ENCODE results near the gene ZSCAN22.
A peak's percentile ranks its signal among the peaks of the same experiment; 100 is the strongest.

ZSCAN22 gene

GRCh38 chr19:58355215-58355796 lies 28.5 kb downstream of the ZSCAN22 start:
- Histone ChIP-seq H2BK12ac (ENCODE audit: low read length) (no peak overlapping the region), H3K36me3 (ENCODE audit: control insufficient read depth in 1 of 2, insufficient read depth in 2 of 2, low read length in 2 of 2) (no peaks in the 10 kb centered on the region), H2BK5ac (ENCODE audit: low read depth, low read length, poor library complexity) (no peak overlapping the region), H4K91ac (ENCODE audit: low read depth, low read length) (no peak overlapping the region), H3K18ac (ENCODE audit: low read length) (no peak overlapping the region), H3K4me2 (ENCODE audit: low read length) (no peak overlapping the region), H2AK5ac (ENCODE audit: low read length) (no peak overlapping the region), H3K9me3 (ENCODE audit: insufficient read depth, low read depth, low read length) (peaks cover 2% of the 10 kb centered on the region), H3K27ac (ENCODE audit: low read depth, low read length) (no peak overlapping the region), H3K27me3 (ENCODE audit: insufficient read depth, low read length) (no peaks in the 10 kb centered on the region), H4K12ac (ENCODE audit: low read depth, low read length) (no peak overlapping the region), H3K4me3 (ENCODE audit: low read depth, low read length) (no peak overlapping the region), H2AFZ (ENCODE audit: insufficient read depth, low read length, poor library complexity) (no peak overlapping the region), H3K79me2 (ENCODE audit: control insufficient read depth, insufficient read depth, low read length, poor library complexity) (no peaks in the 10 kb centered on the region), H3K14ac (ENCODE audit: low read length) (no peak overlapping the region), H3K4me1 (ENCODE audit: control insufficient read depth in 1 of 2, insufficient read depth in 2 of 2, low read length in 2 of 2) (no peaks in the 10 kb centered on the region), H2BK120ac (ENCODE audit: insufficient read depth, low read length, poor library complexity) (no peak overlapping the region), H3K23ac (ENCODE audit: low read length) (no peak overlapping the region), H4K8ac (ENCODE audit: low read depth, low read length) (no peak overlapping the region), H3K9ac (ENCODE audit: low read length) (no peak overlapping the region), H3K4ac (ENCODE audit: low read depth, low read length) (no peak overlapping the region), H3K79me1 (ENCODE audit: low read length) (no peaks in the 10 kb centered on the region)
- DNase-seq, result no peak
- no CpG with 5 or more reads among the region's 10 CpGs for WGBS (ENCODE audit: extremely low coverage, insufficient coverage, insufficient read length)

GRCh38 chr19:58355908-58356765 lies 29.3 kb downstream of the ZSCAN22 start:
- H3K14ac ChIP-seq (ENCODE audit: low read length), result no peak overlapping the region
- H4K12ac ChIP-seq (ENCODE audit: low read depth, low read length), result no peak overlapping the region
- no peak overlapping the region for H2AFZ ChIP-seq (ENCODE audit: insufficient read depth, low read length, poor library complexity)
- H3K23ac ChIP-seq (ENCODE audit: low read length), result no peak overlapping the region
- no peaks in the 10 kb centered on the region for H3K36me3 ChIP-seq (ENCODE audit: control insufficient read depth in 1 of 2, insufficient read depth in 2 of 2, low read length in 2 of 2)
- no peak overlapping the region for H2AK5ac ChIP-seq (ENCODE audit: low read length)
- H3K18ac ChIP-seq (ENCODE audit: low read length), result no peak overlapping the region
- H4K91ac ChIP-seq (ENCODE audit: low read depth, low read length), result no peak overlapping the region
- H3K4ac ChIP-seq (ENCODE audit: low read depth, low read length), result no peak overlapping the region
- H4K8ac ChIP-seq (ENCODE audit: low read depth, low read length), result no peak overlapping the region
- no peak overlapping the region for H3K27ac ChIP-seq (ENCODE audit: low read depth, low read length)
- WGBS (ENCODE audit: extremely low coverage, insufficient coverage, insufficient read length), result no CpG with 5 or more reads among the region's 94 CpGs
- H3K79me2 ChIP-seq (ENCODE audit: control insufficient read depth, insufficient read depth, low read length, poor library complexity), result no peaks in the 10 kb centered on the region
- no peaks in the 10 kb centered on the region for H3K4me1 ChIP-seq (ENCODE audit: control insufficient read depth in 1 of 2, insufficient read depth in 2 of 2, low read length in 2 of 2)
- H2BK5ac ChIP-seq (ENCODE audit: low read depth, low read length, poor library complexity), result no peak overlapping the region
- H3K27me3 ChIP-seq (ENCODE audit: insufficient read depth, low read length), result no peaks in the 10 kb centered on the region
- H2BK12ac ChIP-seq (ENCODE audit: low read length), result no peak overlapping the region
- H3K9me3 ChIP-seq (ENCODE audit: insufficient read depth, low read depth, low read length), result peaks cover 2% of the 10 kb centered on the region
- no peaks in the 10 kb centered on the region for H3K79me1 ChIP-seq (ENCODE audit: low read length)
- no peak overlapping the region for H3K9ac ChIP-seq (ENCODE audit: low read length)
- no peak overlapping the region for H3K4me2 ChIP-seq (ENCODE audit: low read length)
- H3K4me3 ChIP-seq (ENCODE audit: low read depth, low read length), result no peak overlapping the region
- no peak for DNase-seq
- H2BK120ac ChIP-seq (ENCODE audit: insufficient read depth, low read length, poor library complexity), result no peak overlapping the region

- H2BK12ac ChIP-seq (ENCODE audit: low read length), result no peak overlapping the region
- DNase-seq, result no peak
- H2BK5ac ChIP-seq (ENCODE audit: low read depth, low read length, poor library complexity), result no peak overlapping the region
- no peak overlapping the region for H3K27ac ChIP-seq (ENCODE audit: low read depth, low read length)
- peaks cover 3% of the 10 kb centered on the region in 2 experiments for H3K4me1 ChIP-seq (ENCODE audit: control insufficient read depth in 1 of 2, insufficient read depth in 2 of 2, low read length in 2 of 2)
- WGBS (ENCODE audit: extremely low coverage, insufficient coverage, insufficient read length), result no CpG with 5 or more reads among the region's 75 CpGs
- H3K79me1 ChIP-seq (ENCODE audit: low read length), result peaks cover 3% of the 10 kb centered on the region
- no peak overlapping the region for H4K91ac ChIP-seq (ENCODE audit: low read depth, low read length)
- no peaks in the 10 kb centered on the region for H3K27me3 ChIP-seq (ENCODE audit: insufficient read depth, low read length)
- no peak overlapping the region for H3K4me2 ChIP-seq (ENCODE audit: low read length)
- H3K36me3 ChIP-seq (ENCODE audit: control insufficient read depth in 1 of 2, insufficient read depth in 2 of 2, low read length in 2 of 2), result no peaks in the 10 kb centered on the region
- H2BK120ac ChIP-seq (ENCODE audit: insufficient read depth, low read length, poor library complexity), result no peak overlapping the region
- H3K9me3 ChIP-seq (ENCODE audit: insufficient read depth, low read depth, low read length), result peaks cover 2% of the 10 kb centered on the region
- no peak overlapping the region for H3K4ac ChIP-seq (ENCODE audit: low read depth, low read length)
- no peak overlapping the region for H3K18ac ChIP-seq (ENCODE audit: low read length)
- no peak overlapping the region for H3K4me3 ChIP-seq (ENCODE audit: low read depth, low read length)
- H3K79me2 ChIP-seq (ENCODE audit: control insufficient read depth, insufficient read depth, low read length, poor library complexity), result peaks cover under 1% of the 10 kb centered on the region
- no peak overlapping the region for H3K23ac ChIP-seq (ENCODE audit: low read length)
- no peak overlapping the region for H4K8ac ChIP-seq (ENCODE audit: low read depth, low read length)
- no peak overlapping the region for H3K9ac ChIP-seq (ENCODE audit: low read length)
- no peak overlapping the region for H4K12ac ChIP-seq (ENCODE audit: low read depth, low read length)
- H2AFZ ChIP-seq (ENCODE audit: insufficient read depth, low read length, poor library complexity), result no peak overlapping the region
- H2AK5ac ChIP-seq (ENCODE audit: low read length), result no peak overlapping the region
- H3K14ac ChIP-seq (ENCODE audit: low read length), result no peak overlapping the region
Measured at GRCh38 chr19:58356766-58357480, 30.1 kb downstream of the ZSCAN22 start.

- no peak overlapping the region for H4K8ac ChIP-seq (ENCODE audit: low read depth, low read length)
- H3K23ac ChIP-seq (ENCODE audit: low read length), result no peak overlapping the region
- H3K36me3 ChIP-seq (ENCODE audit: control insufficient read depth in 1 of 2, insufficient read depth in 2 of 2, low read length in 2 of 2), result no peaks in the 10 kb centered on the region
- H3K4me3 ChIP-seq (ENCODE audit: low read depth, low read length), result peak overlapping the region; percentile 8
- no peak overlapping the region for H4K12ac ChIP-seq (ENCODE audit: low read depth, low read length)
- no peak overlapping the region for H3K27ac ChIP-seq (ENCODE audit: low read depth, low read length)
- peaks cover 4% of the 10 kb centered on the region for H3K79me2 ChIP-seq (ENCODE audit: control insufficient read depth, insufficient read depth, low read length, poor library complexity)
- H2AFZ ChIP-seq (ENCODE audit: insufficient read depth, low read length, poor library complexity), result no peak overlapping the region
- no peaks in the 10 kb centered on the region for H3K27me3 ChIP-seq (ENCODE audit: insufficient read depth, low read length)
- no CpG with 5 or more reads among the region's 19 CpGs for WGBS (ENCODE audit: extremely low coverage, insufficient coverage, insufficient read length)
- H3K14ac ChIP-seq (ENCODE audit: low read length), result no peak overlapping the region
- H4K91ac ChIP-seq (ENCODE audit: low read depth, low read length), result no peak overlapping the region
- H3K9me3 ChIP-seq (ENCODE audit: insufficient read depth, low read depth, low read length), result peaks cover 2% of the 10 kb centered on the region
- H3K79me1 ChIP-seq (ENCODE audit: low read length), result peaks cover 10% of the 10 kb centered on the region
- H3K9ac ChIP-seq (ENCODE audit: low read length), result no peak overlapping the region
- H3K4me2 ChIP-seq (ENCODE audit: low read length), result no peak overlapping the region
- no peak overlapping the region for H2BK5ac ChIP-seq (ENCODE audit: low read depth, low read length, poor library complexity)
- no peak overlapping the region for H2BK12ac ChIP-seq (ENCODE audit: low read length)
- H2BK120ac ChIP-seq (ENCODE audit: insufficient read depth, low read length, poor library complexity), result no peak overlapping the region
- H3K4me1 ChIP-seq (ENCODE audit: control insufficient read depth in 1 of 2, insufficient read depth in 2 of 2, low read length in 2 of 2), result peaks cover 3% of the 10 kb centered on the region in 2 experiments
- H3K18ac ChIP-seq (ENCODE audit: low read length), result no peak overlapping the region
- DNase-seq, result no peak
- H2AK5ac ChIP-seq (ENCODE audit: low read length), result no peak overlapping the region
- H3K4ac ChIP-seq (ENCODE audit: low read depth, low read length), result no peak overlapping the region
Measured at GRCh38 chr19:58357481-58358145, 30.8 kb downstream of the ZSCAN22 start.

Measured in trophoblast cell (in vitro differentiated cells and primary cell).